ENCODE data around the gene GPR108. TPM values are rescaled to one million over a fixed set of nuclear protein-coding genes. Genes with fewer than 3 reads are reported as not detected.

Gene GPR108
- total and polyA plus RNA-seq, 2 of the 13 experiments (the other 11 are each of a cell fraction or from before 2014, with no cell fraction given), result 36.4 to 63.0 TPM

DNA sequence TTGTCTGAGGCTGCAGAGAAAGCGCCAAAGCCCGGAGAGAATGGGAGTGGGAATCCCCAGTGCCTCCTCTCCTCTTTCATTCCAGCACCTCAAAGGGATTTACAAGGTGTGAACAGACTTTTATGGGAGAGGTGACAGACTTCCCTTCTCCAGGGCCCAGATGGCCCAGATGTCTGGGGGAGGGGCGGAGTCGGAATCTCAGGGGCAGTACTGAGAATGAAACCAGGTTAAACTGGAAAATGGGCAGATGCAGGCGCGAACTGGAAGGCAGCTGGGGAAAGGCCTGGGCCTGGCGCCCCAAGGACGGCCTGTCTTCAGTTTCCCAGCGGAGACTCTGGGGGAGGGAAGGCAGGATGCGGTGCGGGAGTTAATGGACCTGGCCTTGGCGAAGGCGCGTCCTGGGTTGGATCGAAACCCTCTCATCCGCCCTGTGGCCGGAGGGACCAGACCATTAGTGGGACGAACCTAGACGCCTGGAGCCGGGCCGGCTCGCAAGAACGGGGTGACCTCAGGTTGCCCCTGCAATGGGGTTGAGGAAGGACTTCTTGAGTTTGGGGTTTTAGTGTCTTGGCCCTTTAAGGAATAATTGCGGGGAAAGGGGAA, 1.5 kb upstream of the GPR108 start (continued):
- TF ChIP-seq, protein P1, sequence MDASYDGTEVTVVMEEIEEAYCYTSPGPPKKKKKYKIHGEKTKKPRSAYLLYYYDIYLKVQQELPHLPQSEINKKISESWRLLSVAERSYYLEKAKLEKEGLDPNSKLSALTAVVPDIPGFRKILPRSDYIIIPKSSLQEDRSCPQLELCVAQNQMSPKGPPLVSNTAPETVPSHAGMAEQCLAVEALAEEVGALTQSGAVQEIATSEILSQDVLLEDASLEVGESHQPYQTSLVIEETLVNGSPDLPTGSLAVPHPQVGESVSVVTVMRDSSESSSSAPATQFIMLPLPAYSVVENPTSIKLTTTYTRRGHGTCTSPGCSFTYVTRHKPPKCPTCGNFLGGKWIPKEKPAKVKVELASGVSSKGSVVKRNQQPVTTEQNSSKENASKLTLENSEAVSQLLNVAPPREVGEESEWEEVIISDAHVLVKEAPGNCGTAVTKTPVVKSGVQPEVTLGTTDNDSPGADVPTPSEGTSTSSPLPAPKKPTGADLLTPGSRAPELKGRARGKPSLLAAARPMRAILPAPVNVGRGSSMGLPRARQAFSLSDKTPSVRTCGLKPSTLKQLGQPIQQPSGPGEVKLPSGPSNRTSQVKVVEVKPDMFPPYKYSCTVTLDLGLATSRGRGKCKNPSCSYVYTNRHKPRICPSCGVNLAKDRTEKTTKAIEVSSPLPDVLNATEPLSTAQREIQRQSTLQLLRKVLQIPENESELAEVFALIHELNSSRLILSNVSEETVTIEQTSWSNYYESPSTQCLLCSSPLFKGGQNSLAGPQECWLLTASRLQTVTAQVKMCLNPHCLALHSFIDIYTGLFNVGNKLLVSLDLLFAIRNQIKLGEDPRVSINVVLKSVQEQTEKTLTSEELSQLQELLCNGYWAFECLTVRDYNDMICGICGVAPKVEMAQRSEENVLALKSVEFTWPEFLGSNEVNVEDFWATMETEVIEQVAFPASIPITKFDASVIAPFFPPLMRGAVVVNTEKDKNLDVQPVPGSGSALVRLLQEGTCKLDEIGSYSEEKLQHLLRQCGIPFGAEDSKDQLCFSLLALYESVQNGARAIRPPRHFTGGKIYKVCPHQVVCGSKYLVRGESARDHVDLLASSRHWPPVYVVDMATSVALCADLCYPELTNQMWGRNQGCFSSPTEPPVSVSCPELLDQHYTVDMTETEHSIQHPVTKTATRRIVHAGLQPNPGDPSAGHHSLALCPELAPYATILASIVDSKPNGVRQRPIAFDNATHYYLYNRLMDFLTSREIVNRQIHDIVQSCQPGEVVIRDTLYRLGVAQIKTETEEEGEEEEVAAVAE (CRISPR knock-in tag; IDR thresholded peaks at IDR 0.05; ENCODE audit: borderline replicate concordance), result 0 out of 2 replicates have a peak, but pooled peaks have one; percentile 16
- no peak for TF ChIP-seq FOXJ3 (CRISPR knock-in tag; IDR thresholded peaks at IDR 0.05; ENCODE audit: borderline replicate concordance)
- TF ChIP-seq, protein P2, sequence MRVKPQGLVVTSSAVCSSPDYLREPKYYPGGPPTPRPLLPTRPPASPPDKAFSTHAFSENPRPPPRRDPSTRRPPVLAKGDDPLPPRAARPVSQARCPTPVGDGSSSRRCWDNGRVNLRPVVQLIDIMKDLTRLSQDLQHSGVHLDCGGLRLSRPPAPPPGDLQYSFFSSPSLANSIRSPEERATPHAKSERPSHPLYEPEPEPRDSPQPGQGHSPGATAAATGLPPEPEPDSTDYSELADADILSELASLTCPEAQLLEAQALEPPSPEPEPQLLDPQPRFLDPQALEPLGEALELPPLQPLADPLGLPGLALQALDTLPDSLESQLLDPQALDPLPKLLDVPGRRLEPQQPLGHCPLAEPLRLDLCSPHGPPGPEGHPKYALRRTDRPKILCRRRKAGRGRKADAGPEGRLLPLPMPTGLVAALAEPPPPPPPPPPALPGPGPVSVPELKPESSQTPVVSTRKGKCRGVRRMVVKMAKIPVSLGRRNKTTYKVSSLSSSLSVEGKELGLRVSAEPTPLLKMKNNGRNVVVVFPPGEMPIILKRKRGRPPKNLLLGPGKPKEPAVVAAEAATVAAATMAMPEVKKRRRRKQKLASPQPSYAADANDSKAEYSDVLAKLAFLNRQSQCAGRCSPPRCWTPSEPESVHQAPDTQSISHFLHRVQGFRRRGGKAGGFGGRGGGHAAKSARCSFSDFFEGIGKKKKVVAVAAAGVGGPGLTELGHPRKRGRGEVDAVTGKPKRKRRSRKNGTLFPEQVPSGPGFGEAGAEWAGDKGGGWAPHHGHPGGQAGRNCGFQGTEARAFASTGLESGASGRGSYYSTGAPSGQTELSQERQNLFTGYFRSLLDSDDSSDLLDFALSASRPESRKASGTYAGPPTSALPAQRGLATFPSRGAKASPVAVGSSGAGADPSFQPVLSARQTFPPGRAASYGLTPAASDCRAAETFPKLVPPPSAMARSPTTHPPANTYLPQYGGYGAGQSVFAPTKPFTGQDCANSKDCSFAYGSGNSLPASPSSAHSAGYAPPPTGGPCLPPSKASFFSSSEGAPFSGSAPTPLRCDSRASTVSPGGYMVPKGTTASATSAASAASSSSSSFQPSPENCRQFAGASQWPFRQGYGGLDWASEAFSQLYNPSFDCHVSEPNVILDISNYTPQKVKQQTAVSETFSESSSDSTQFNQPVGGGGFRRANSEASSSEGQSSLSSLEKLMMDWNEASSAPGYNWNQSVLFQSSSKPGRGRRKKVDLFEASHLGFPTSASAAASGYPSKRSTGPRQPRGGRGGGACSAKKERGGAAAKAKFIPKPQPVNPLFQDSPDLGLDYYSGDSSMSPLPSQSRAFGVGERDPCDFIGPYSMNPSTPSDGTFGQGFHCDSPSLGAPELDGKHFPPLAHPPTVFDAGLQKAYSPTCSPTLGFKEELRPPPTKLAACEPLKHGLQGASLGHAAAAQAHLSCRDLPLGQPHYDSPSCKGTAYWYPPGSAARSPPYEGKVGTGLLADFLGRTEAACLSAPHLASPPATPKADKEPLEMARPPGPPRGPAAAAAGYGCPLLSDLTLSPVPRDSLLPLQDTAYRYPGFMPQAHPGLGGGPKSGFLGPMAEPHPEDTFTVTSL (CRISPR knock-in tag; IDR thresholded peaks at IDR 0.05; ENCODE audit: borderline replicate concordance), result no peak
- peak; percentile 77; the same call in 1 of the 2 replicates for TF ChIP-seq ZFP82 (CRISPR knock-in tag; IDR thresholded peaks at IDR 0.05; ENCODE audit: borderline replicate concordance)
- TF ChIP-seq SMARCC2 (IDR thresholded peaks at IDR 0.05), result no peak
- no peak for TF ChIP-seq ZFP36L2 (CRISPR knock-in tag; IDR thresholded peaks at IDR 0.05)
- TF ChIP-seq, protein P3, sequence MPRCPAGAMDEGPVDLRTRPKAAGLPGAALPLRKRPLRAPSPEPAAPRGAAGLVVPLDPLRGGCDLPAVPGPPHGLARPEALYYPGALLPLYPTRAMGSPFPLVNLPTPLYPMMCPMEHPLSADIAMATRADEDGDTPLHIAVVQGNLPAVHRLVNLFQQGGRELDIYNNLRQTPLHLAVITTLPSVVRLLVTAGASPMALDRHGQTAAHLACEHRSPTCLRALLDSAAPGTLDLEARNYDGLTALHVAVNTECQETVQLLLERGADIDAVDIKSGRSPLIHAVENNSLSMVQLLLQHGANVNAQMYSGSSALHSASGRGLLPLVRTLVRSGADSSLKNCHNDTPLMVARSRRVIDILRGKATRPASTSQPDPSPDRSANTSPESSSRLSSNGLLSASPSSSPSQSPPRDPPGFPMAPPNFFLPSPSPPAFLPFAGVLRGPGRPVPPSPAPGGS (CRISPR knock-in tag; IDR thresholded peaks at IDR 0.05), result no peak
- TF ChIP-seq, protein P4, sequence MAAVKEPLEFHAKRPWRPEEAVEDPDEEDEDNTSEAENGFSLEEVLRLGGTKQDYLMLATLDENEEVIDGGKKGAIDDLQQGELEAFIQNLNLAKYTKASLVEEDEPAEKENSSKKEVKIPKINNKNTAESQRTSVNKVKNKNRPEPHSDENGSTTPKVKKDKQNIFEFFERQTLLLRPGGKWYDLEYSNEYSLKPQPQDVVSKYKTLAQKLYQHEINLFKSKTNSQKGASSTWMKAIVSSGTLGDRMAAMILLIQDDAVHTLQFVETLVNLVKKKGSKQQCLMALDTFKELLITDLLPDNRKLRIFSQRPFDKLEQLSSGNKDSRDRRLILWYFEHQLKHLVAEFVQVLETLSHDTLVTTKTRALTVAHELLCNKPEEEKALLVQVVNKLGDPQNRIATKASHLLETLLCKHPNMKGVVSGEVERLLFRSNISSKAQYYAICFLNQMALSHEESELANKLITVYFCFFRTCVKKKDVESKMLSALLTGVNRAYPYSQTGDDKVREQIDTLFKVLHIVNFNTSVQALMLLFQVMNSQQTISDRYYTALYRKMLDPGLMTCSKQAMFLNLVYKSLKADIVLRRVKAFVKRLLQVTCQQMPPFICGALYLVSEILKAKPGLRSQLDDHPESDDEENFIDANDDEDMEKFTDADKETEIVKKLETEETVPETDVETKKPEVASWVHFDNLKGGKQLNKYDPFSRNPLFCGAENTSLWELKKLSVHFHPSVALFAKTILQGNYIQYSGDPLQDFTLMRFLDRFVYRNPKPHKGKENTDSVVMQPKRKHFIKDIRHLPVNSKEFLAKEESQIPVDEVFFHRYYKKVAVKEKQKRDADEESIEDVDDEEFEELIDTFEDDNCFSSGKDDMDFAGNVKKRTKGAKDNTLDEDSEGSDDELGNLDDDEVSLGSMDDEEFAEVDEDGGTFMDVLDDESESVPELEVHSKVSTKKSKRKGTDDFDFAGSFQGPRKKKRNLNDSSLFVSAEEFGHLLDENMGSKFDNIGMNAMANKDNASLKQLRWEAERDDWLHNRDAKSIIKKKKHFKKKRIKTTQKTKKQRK (IDR thresholded peaks at IDR 0.05; ENCODE audit: low read length), result no peak
- no peak for TF ChIP-seq ZNF792 (CRISPR knock-in tag; IDR thresholded peaks at IDR 0.05)
- TF ChIP-seq ZNF280D (CRISPR knock-in tag; IDR thresholded peaks at IDR 0.05), result no peak
